Mucosa of gallbladder (tissue), 1 donor: Measurements from ENCODE around the gene SCAANT1. TPM values are rescaled to one million over a fixed set of nuclear protein-coding genes. Genes with fewer than 3 reads are reported as not detected.

Source experiments
- DNase-seq: peaks from one replicate; pipeline ENCODE4 v3.0.0-alpha.2; 2020; ENCODE audit warnings: low spot score
- total RNA-seq: library from RNA; stranded (reverse); gene quantifications from one replicate; pipeline ENCODE4 v1.2.1, GENCODE V29; 2021
- donor health status: DM: no; HTN: no; CAD: no.

SCAANT1 gene
- total RNA-seq, 1 donor from 2014 or later, result not detected

- no peak for DNase-seq
Measured at GRCh38 chr3:63900459-63900858, 11.7 kb downstream of the SCAANT1 start.

GRCh38 chr3:63900010-63900409 is 12.2 kb downstream of the SCAANT1 start:
- no peak for DNase-seq

DNA sequence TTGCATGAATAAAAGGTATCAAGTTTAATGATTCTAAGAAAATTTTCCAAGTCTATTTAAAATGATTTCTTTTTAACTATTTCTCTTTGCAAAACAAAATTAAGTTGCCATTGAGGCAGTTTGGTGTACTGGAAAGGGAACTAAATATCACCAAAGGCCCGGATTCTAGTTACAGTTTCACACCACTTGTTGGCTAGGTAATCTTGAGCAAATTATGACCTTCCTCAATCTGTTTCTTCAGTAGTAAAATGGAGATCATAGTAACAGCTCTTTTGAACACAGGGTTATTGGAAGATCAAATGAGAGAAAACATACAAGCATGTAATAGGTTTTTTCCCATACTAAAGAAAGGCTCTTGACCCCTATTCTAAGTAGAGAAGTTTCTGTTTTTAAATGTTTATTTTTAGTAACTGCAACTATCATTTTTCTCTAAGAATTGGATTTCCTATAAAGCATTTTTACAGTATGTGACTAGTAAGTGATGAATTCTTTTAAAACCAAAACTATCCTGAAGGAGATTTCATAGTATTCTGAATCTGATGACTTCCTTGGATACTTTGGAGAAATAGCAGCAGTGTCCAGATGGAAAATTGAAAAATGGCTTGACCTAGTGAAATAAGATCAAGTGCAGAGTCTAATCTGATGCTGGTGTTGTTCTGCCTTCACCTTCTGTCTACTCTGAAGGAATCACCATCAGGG is 15.7 kb downstream of the SCAANT1 start:
- DNase-seq, result no peak

DNA sequence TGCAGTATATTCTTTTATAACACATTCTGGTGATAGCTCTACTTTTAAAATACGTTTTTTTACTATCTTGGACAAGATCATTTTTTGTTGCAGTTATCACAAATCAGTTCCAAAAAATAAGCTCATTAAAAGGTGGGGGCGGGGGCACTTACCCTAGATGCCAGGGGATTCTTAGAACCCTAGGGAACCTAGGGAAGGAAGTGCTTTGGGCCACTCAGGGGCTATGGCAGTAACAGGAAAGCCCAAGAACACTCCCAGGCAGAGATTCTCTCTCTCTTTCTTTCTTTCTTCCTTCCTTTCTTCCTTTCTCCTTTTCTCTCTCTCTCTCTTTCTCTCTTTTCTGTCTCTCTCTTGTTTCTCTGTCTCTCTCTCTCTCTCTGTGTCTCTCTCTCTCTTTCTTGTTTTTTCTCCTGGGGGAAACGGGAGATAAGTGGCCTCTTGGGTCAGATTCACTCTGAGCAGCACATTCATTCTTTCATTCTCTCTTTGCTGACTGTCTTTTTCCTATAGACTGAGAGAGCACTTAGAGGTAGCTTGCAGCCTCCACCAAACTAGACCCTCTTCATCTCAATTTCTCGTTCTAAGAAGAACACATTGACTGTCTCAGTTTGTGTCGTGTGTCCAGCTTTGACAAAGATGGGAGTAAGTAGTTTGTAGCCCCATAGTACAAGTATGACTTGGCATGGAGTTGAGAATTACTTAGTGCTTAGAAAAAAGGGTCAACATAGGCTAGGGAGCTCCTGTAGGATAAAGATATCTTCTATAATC is 16.6 kb downstream of the SCAANT1 start:
- no peak for DNase-seq

GRCh38 chr3:63892773-63893352 is 19.3 kb downstream of the SCAANT1 start:
- no peak for DNase-seq

DNA sequence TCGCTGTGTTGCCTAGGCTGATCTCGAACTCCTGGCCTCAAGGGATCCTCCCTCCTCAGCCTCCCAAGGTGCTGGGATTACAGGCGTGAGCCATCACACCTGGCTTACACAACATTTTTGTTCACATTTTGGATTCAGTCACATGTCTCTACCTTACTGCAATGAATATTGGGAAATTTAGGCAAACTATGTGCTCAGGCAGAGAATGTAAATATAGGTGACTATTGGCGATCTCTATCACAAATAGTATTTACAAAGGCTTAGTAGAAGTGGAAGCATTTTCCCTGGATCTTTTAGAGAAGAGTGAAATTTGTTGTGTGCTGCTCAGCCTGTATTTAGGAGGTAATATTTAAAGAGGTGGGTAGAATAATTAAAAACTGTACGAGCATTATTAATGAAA is 20.7 kb downstream of the SCAANT1 start:
- DNase-seq, result no peak

- no peak for DNase-seq
Measured at GRCh38 chr3:63886858-63887257, 25.3 kb downstream of the SCAANT1 start.

DNA sequence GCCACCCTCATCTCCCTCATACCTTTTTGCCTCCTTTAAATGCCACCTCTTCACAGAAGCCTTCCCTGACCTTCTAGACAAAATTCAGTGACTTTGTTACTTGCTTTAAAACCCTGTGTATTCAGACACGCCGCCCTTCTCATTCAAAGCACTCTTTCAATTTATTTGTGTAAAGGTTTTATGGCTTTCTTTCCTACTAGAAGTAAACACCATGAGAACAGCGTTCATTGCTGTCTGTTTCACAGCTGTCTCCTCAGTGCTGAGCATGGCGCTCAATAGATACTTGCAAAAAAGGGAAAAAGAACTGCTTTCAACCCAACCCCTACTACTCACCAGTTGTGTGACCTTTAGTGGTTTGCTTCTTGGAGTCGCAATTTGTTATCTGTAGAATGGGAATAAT is 31.5 kb downstream of the SCAANT1 start:
- no peak for DNase-seq

DNA sequence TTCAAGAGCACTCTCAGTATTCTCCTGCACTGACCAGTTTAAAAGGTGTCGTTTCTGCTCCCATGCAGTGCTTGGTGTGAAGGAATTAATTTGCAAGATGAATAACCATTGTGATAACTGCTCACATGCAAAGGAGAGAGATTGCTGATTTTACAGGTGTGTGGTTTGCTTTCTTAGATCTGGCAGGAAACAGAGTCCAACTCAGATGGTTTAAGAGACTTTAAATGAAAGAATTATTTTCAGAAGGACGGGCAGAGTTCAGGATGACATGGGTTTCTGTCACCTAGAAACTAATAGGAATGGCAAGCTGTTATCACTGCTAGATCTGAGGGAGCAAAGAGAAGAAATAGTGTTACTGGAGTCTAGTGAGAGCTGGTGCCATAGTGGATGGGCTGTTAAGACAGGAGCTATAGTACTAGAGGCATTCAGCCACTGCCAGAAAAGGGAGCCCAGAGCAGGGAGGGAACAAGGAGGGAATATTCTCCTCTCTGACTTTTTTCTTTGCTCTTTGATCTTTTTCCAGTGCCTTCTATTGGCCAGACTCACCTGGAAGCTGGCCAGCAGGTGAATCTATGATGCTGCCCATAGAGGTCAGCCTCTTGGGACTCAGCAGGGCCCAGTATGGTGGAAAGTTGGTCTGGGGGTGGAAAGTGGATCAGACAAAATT is 33.7 kb downstream of the SCAANT1 start:
- DNase-seq, result no peak

DNA sequence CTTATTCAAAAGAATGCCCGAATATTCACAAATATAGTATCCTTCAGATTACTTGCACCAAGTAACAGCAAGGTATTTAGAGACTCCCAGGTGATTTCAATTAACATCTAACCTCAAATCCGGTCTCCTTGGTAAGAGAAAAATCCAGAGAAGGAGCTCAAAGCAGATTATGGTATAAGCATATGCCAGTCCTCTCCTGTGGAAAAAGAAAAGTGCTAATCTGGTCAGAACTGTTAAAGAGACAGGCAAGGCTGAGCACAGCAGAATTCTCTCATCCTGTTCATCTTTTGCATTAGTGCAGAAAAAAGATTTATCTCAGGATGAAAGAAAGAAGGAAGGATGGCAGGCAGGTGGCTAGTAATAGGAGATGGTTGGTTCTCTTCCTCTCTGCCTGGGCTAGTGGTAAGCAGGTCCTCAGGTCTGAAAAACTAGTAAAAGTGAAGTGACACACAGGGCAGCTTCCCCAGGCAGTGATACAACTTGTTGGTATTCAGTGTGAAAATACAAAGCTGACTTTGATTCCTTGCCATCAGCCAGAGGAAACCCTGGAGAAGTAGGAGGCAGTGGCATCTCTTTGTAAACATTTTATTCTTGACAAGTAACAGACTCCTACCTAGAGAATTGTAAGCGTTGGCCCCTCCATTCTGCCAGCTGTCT is 34.3 kb downstream of the SCAANT1 start:
- no peak for DNase-seq

DNA sequence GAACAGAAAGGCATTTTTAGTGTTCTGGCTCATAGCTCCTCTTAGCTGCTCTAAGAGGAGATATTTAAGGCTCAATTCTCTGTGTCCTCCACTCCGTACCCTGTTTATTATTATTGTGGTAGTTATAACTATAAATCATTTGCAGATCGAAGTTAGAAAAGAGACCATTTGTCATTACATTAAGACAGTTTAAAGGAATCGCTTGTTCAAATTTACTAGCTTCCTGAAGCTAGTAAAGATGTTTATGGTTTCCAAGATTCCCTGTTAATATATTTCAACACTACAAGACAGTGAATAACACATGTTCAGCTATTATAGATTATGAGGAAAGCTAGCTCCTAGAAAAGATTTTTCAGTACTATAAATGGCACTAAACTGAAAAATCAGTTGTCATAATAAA is 35.9 kb downstream of the SCAANT1 start:
- no peak for DNase-seq

DNA sequence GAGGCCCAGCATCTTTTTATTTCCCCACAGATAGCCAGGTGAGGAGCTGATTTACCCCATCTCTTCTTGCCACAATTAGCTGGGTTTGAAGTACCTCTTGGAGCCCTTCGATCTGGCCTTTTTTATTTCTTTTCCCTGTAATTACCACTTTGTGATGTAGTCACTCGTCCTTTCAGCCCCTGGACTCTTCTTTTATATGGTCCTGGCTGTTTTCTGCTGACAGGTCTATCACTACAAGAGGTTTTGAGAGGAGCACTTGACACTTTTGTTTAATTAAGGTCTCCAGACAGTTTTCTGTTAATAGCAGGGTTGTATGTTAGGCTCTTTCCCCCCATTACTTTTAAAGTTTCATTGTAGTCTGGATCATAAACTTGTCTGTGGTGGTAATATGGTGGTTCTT is 36.7 kb downstream of the SCAANT1 start:
- DNase-seq, result no peak

GRCh38 chr3:63874769-63875168 is 37.4 kb downstream of the SCAANT1 start:
- no peak for DNase-seq

GRCh38 chr3:63872135-63872924 is 39.9 kb downstream of the SCAANT1 start:
- DNase-seq, result no peak

DNA sequence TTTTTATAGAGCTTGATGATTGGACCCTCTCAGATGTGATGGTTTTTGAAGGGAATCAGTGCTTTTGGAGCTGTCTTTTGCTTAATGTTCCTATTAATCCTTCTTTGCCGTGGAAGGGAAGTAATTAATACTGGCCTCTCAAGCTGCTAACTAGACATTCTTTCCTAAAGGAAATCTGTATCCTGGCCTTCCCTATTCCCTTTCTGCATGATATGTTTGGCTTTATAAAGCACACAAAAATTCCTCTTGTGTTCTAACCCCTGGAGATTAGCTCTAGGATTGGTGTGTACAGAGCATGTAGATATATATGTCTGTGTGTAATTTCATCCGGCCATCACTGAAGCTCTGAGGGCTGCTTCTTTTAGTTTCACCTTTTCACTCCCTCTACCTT is 41.6 kb downstream of the SCAANT1 start:
- no peak for DNase-seq

DNA sequence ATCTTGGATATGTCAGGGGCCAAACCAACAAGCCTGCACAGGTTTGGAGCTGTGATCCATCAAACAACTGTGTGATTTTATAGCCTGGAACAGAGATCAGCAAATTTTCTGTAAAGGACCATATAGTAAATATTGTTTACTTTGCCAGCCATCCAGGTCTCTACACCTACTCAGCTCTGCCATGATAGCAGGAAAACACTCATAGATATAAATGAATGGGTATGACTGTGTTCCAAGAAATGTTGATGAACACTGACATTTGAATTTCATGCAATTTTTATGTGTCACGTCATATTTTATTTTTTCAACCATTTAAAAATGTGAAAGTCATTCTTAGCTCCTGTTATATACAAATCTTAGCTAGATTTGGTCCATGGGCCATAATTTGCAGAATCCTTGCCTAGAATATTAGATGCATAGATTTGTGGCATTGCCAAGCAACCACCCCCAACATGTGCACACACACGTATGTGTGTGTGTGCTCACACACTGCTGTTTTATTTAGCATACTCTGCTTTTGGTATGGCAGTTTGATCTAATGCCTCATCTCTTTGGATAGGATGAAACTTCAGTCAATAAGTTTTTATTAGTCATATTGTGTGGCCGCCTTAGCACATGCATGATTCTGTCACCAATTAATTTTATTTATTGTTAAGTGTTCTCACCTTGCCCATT is 42.1 kb downstream of the SCAANT1 start:
- DNase-seq, result no peak

- no peak for DNase-seq
Measured at GRCh38 chr3:63867225-63867624, 45.0 kb downstream of the SCAANT1 start.

- DNase-seq, result no peak
Measured at GRCh38 chr3:63864965-63865327, 47.2 kb downstream of the SCAANT1 start.

DNA sequence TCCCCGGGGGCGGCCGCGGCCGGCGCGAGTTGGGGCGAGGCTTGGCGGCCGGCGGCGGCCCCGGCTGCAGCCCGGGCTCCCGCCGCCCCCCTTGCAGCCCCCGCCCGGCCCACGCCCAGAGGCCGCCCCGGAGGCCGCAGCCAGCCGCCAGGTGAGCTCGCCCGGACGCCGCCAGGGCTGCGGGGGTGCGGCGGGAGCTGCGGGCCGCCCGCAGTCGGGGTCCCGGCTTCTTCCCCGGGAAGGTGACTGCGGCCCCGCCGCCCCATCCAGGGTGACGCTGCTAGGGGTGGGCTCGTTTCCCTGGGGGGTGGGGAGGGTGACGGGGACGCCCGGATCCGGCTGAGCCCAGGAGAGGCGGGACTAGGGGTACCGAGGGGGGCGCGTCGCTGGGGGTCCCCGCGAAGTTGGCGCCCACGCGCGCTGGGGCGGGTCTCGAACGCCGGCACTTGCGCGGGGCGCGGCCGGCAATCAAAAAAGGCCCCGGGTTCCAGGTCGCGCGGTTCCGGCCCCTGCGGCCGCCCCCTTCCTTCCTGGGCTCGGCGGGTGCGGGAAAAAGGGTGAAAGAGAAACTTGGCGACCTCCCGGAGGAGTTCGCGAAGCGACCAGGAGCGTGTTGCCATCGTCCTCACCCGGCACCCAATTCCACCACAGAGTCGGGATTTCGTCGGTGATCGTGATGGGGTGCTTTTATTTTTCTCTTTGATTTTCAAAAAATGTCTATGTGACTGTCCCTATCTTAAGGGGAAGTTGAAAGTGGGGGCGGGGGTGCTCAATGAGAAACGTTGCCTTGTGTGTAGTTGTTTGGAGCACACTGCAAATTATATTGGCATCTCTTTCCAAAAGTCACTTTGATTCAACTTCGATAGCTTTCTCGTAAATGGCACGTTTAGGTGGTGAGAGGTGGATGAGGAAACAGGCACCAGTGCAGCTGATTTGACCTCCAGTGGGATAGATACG is 47.9 kb downstream of the SCAANT1 start:
- DNase-seq, result peak; percentile 17
